ENCODE measurements around the gene TAP1. TPM values are rescaled to one million over a fixed set of nuclear protein-coding genes. Genes with fewer than 3 reads are reported as not detected.

Gene TAP1
- total and polyA plus RNA-seq, 2 donors (not counting 3 experiments of a cell fraction or from before 2014, with no cell fraction given): 15.6 to 25.9 TPM

DNA sequence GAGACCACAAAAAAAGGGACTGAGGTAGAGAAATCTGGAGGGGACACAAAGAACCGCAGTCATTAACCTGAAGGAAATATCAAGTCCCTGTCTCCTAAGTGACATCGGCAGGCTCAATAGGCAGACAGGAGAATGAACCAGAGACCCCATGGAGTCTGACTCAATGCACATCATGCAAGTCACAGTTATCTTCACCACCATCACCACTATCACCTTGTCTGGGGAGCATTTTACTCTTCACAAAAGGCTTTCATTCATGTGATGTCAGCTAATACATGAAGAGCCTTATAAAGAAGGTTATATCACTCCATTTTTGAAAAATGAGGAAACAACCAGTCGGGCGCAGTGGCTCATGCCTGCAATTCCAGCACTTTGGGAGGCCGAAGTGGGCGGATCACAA, 4.4 kb downstream of the TAP1 start:
- H3K36me3 ChIP-seq (ENCODE audit: control insufficient read depth in 2 of 2, extremely low read depth in 1 of 2, insufficient read depth in 2 of 2, low read length in 2 of 2): no peaks in the 10 kb centered on the region
- dilution Hi-C loops (cut with MboI; ENCODE audit: extremely low pct_ligation_motif_present, low sequenced_read_pairs) (no loop called here), intact Hi-C loops (cut with micrococcal nuclease) (no loop called here)
- no peak overlapping the region for H3K9ac ChIP-seq (replicated peaks; ENCODE audit: extremely low read depth, insufficient read depth, low read length)
- H3K27ac ChIP-seq (ENCODE audit: insufficient read depth, low read depth, low read length): no peak overlapping the region
- H4K20me1 ChIP-seq (replicated peaks; ENCODE audit: control insufficient read depth, extremely low read depth, insufficient read depth, low read length): no peaks in the 10 kb centered on the region
- no peaks in the 10 kb centered on the region for H3K79me2 ChIP-seq (ENCODE audit: control insufficient read depth, insufficient read depth, low read length)
- no peak for FAIRE-seq
- CTCF ChIA-PET: interaction anchor here (1.1 to 3.4 kb wide), 2 partner anchors 10 to 19 kb away, joined by 5 to 22 read pairs; partner anchors contain the start of gene TAP2
- no peak overlapping the region for H2AFZ ChIP-seq (ENCODE audit: low read depth, low read length)
- no TSS peak for BruUV-seq (replicated peaks)
- no peaks in the 10 kb centered on the region for H3K9me1 ChIP-seq (replicated peaks; ENCODE audit: control insufficient read depth, extremely low read depth, insufficient read depth, low read length)
- H3K4me1 ChIP-seq (ENCODE audit: control insufficient read depth, extremely low read depth, insufficient read depth, low read length): peaks cover 10% of the 10 kb centered on the region
- no peak for DNase-seq (ENCODE audit: low read depth, low spot score)
- no peaks in the 10 kb centered on the region for H3K9me3 ChIP-seq (replicated peaks; ENCODE audit: control insufficient read depth, insufficient read depth, low read length)
- no peaks in the 10 kb centered on the region for H3K27me3 ChIP-seq (ENCODE audit: control insufficient read depth in 2 of 2, insufficient read depth in 2 of 2, low read length in 2 of 2)
- H3K4me2 ChIP-seq (ENCODE audit: insufficient read depth, low read length): no peak overlapping the region
- TF ChIP-seq POLR2AphosphoS5 (IDR thresholded peaks at IDR 0.05; ENCODE audit: insufficient read depth, low read depth, low read length): no peak
- TF ChIP-seq, protein P1, sequence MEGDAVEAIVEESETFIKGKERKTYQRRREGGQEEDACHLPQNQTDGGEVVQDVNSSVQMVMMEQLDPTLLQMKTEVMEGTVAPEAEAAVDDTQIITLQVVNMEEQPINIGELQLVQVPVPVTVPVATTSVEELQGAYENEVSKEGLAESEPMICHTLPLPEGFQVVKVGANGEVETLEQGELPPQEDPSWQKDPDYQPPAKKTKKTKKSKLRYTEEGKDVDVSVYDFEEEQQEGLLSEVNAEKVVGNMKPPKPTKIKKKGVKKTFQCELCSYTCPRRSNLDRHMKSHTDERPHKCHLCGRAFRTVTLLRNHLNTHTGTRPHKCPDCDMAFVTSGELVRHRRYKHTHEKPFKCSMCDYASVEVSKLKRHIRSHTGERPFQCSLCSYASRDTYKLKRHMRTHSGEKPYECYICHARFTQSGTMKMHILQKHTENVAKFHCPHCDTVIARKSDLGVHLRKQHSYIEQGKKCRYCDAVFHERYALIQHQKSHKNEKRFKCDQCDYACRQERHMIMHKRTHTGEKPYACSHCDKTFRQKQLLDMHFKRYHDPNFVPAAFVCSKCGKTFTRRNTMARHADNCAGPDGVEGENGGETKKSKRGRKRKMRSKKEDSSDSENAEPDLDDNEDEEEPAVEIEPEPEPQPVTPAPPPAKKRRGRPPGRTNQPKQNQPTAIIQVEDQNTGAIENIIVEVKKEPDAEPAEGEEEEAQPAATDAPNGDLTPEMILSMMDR (IDR thresholded peaks at IDR 0.05; ENCODE audit: extremely low read depth in 1 of 2, insufficient read depth in 1 of 2, low read depth in 1 of 2, low read length in 2 of 2): no peak
- no peak overlapping the region for H3K4me3 ChIP-seq (replicated peaks in 1 of 3; ENCODE audit: insufficient read depth in 1 of 3, low read depth in 1 of 3, low read length in 3 of 3)
- POLR2A ChIA-PET: no interaction called here

DNA sequence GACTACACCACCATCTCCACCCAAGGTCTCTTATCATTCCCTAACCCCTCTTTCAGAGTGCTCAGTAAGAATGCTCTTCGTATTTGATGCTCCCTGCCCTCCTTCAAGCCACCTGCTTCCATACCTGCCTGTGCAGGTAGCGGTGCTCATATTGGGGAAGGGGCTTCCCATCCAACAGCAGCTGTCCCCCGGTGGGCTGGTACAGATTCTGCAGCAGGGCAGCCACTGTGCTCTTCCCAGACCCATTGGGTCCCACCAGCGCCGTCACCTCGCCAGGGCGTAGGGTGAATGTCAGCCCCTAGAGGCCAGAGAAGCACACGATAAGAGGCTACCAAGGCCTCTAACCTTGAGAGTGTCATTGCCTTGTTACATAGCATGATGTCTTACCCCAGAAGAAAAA, 5.7 kb downstream of the TAP1 start:
- Histone ChIP-seq H3K36me3 (ENCODE audit: control insufficient read depth in 2 of 2, extremely low read depth in 1 of 2, insufficient read depth in 2 of 2, low read length in 2 of 2) (no peaks in the 10 kb centered on the region), H3K4me1 (ENCODE audit: control insufficient read depth, extremely low read depth, insufficient read depth, low read length) (peaks cover 14% of the 10 kb centered on the region), H3K79me2 (ENCODE audit: control insufficient read depth, insufficient read depth, low read length) (no peaks in the 10 kb centered on the region), H3K9ac (replicated peaks; ENCODE audit: extremely low read depth, insufficient read depth, low read length) (no peak overlapping the region), H3K9me1 (replicated peaks; ENCODE audit: control insufficient read depth, extremely low read depth, insufficient read depth, low read length) (no peaks in the 10 kb centered on the region), H3K27ac (ENCODE audit: insufficient read depth, low read depth, low read length) (no peak overlapping the region), H3K4me2 (ENCODE audit: insufficient read depth, low read length) (no peak overlapping the region), H2AFZ (ENCODE audit: low read depth, low read length) (no peak overlapping the region), H4K20me1 (replicated peaks; ENCODE audit: control insufficient read depth, extremely low read depth, insufficient read depth, low read length) (no peaks in the 10 kb centered on the region), H3K9me3 (replicated peaks; ENCODE audit: control insufficient read depth, insufficient read depth, low read length) (no peaks in the 10 kb centered on the region), H3K4me3 (replicated peaks in 1 of 3; ENCODE audit: insufficient read depth in 1 of 3, low read depth in 1 of 3, low read length in 3 of 3) (no peak overlapping the region), H3K27me3 (ENCODE audit: control insufficient read depth in 2 of 2, insufficient read depth in 2 of 2, low read length in 2 of 2) (no peaks in the 10 kb centered on the region)
- no peak for DNase-seq (ENCODE audit: low read depth, low spot score)
- TF ChIP-seq FOS (IDR thresholded peaks at IDR 0.05; ENCODE audit: borderline replicate concordance, insufficient read depth, low read length) (no peak), JUN (IDR thresholded peaks at IDR 0.05; ENCODE audit: borderline replicate concordance, insufficient read depth, insufficient read length, low read depth) (no peak), MYC (IDR thresholded peaks at IDR 0.05; ENCODE audit: low read depth, low read length) (no peak), EZH2 (IDR thresholded peaks at IDR 0.05; ENCODE audit: borderline replicate concordance, low read depth, low read length, severe bottlenecking) (no peak), POLR2A (IDR thresholded peaks at IDR 0.05; ENCODE audit: low read depth, low read length) (no peak), POLR2AphosphoS5 (IDR thresholded peaks at IDR 0.05; ENCODE audit: insufficient read depth, low read depth, low read length) (no peak), GATA2 (IDR thresholded peaks at IDR 0.05; ENCODE audit: insufficient read depth, insufficient read length, low read depth, low read length) (no peak)
- TF ChIP-seq, protein P2, sequence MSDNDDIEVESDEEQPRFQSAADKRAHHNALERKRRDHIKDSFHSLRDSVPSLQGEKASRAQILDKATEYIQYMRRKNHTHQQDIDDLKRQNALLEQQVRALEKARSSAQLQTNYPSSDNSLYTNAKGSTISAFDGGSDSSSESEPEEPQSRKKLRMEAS (IDR thresholded peaks at IDR 0.05; ENCODE audit: insufficient read depth, insufficient read length): no peak
- TF ChIP-seq, protein P1 (IDR thresholded peaks at IDR 0.05; ENCODE audit: extremely low read depth in 1 of 2, insufficient read depth in 1 of 2, low read depth in 1 of 2, low read length in 2 of 2): no peak
- dilution Hi-C loops (cut with MboI; ENCODE audit: extremely low pct_ligation_motif_present, low sequenced_read_pairs): no loop called here
- no peak for FAIRE-seq
- intact Hi-C loops (cut with micrococcal nuclease): no loop called here
- CTCF ChIA-PET: no interaction called here
- BruUV-seq (replicated peaks): no TSS peak
- POLR2A ChIA-PET: interaction anchor here (0.5 kb wide), 1 partner anchor 469 kb away, joined by 3 read pairs; the partner anchor contains the start of gene ZBTB22
